HL-60 (cell line): ENCODE data around the gene TBPL1.

ENCODE experiments used
- DNase-seq, 2 experiments: peaks; one replicate each; pipeline ENCODE4 v3.0.0-alpha.2; 2010 to 2020; ENCODE audit warnings: low read depth in 1 of 2, low spot score in 1 of 2
- H3K27ac ChIP-seq: fragments of 250-450 bp; sonication (Bioruptor Pico); replicated peaks from 2 replicates; pipeline ENCODE4 v1.5.1; 2020; ENCODE audit warnings: mild to moderate bottlenecking, moderate library complexity
- H3K27me3 ChIP-seq: fragments of 250-450 bp; sonication (Bioruptor Pico); 2 replicates; pipeline ENCODE4 v1.5.1; 2021; ENCODE audit warnings: mild to moderate bottlenecking, moderate library complexity; ENCODE audit not compliant: insufficient read depth, poor library complexity, severe bottlenecking
- H3K4me3 ChIP-seq: replicated peaks from 2 replicates; pipeline ENCODE4 v1.5.1; 2011; ENCODE audit warnings: mild to moderate bottlenecking, control low read depth, low read length; ENCODE audit not compliant: insufficient read depth
- CTCF ChIP-seq: IDR thresholded peaks from one replicate; pipeline ENCODE4 v1.5.1; 2011; ENCODE audit warnings: low read length, control low read depth, inconsistent platforms; ENCODE audit not compliant: insufficient read depth
- GABPA ChIP-seq: IDR thresholded peaks from 2 replicates; pipeline ENCODE4 v1.6.1; 2012; ENCODE audit warnings: low read depth
- POLR2AphosphoS5 ChIP-seq: IDR thresholded peaks from 2 replicates; pipeline ENCODE4 v1.6.1; 2012; ENCODE audit warnings: low read depth
- REST ChIP-seq: IDR thresholded peaks from 2 replicates; pipeline ENCODE4 v1.6.1; 2012; ENCODE audit warnings: low read depth; ENCODE audit not compliant: insufficient replicate concordance
- SPI1 ChIP-seq: IDR thresholded peaks from 2 replicates; pipeline ENCODE4 v1.6.1; 2012; ENCODE audit warnings: low read depth, mild to moderate bottlenecking, borderline replicate concordance

TBPL1 gene

GRCh38 chr6:134031696-134032255 lies 78.8 kb downstream of the TBPL1 start:
- no peak for DNase-seq
- H3K4me3 ChIP-seq: no peak overlapping the region
- no peak for TF ChIP-seq POLR2AphosphoS5
- TF ChIP-seq SPI1: no peak
- no peak for TF ChIP-seq GABPA
- no peak for TF ChIP-seq REST
- TF ChIP-seq CTCF: no peak
- no peak overlapping the region for H3K27ac ChIP-seq
- no peaks in the 10 kb centered on the region for H3K27me3 ChIP-seq

- no peak overlapping the region for H3K27ac ChIP-seq
- H3K27me3 ChIP-seq: no peaks in the 10 kb centered on the region
- TF ChIP-seq GABPA: no peak
- no peak for TF ChIP-seq POLR2AphosphoS5
- TF ChIP-seq SPI1: no peak
- TF ChIP-seq CTCF: no peak
- TF ChIP-seq REST: no peak
- DNase-seq: no peak
- H3K4me3 ChIP-seq: no peak overlapping the region
These were observed 81.5 kb downstream of the TBPL1 start for GRCh38 chr6:134034478-134034877.

- Histone ChIP-seq H3K27me3 (no peaks in the 10 kb centered on the region), H3K27ac (no peak overlapping the region), H3K4me3 (no peak overlapping the region)
- TF ChIP-seq POLR2AphosphoS5 (no peak), GABPA (no peak), SPI1 (no peak)
- no peak for DNase-seq
These were observed 82.2 kb downstream of the TBPL1 start for GRCh38 chr6:134034961-134035822.

GRCh38 chr6:134035823-134036296 lies 82.8 kb downstream of the TBPL1 start:
- H3K4me3 ChIP-seq: no peak overlapping the region
- H3K27me3 ChIP-seq: no peaks in the 10 kb centered on the region
- peak in 1 of 2 experiments; percentile 10 for DNase-seq
- TF ChIP-seq POLR2AphosphoS5: no peak
- H3K27ac ChIP-seq: no peak overlapping the region
